HG02970 (cell line): ENCODE measurements around the gene BAIAP2.

Experiments used
- ATAC-seq: cut with Tn5 transposase; IDR thresholded peaks from one replicate; pipeline ENCODE4 v1.9.1; 2021; ENCODE audit warnings: mild to moderate bottlenecking, moderate library complexity, moderate number of reproducible peaks; ENCODE audit not compliant: unreplicated experiment, low FRiP score

BAIAP2 gene

GRCh38 chr17:81120149-81120484 lies 85.2 kb downstream of the BAIAP2 start:
- no peak for ATAC-seq

DNA sequence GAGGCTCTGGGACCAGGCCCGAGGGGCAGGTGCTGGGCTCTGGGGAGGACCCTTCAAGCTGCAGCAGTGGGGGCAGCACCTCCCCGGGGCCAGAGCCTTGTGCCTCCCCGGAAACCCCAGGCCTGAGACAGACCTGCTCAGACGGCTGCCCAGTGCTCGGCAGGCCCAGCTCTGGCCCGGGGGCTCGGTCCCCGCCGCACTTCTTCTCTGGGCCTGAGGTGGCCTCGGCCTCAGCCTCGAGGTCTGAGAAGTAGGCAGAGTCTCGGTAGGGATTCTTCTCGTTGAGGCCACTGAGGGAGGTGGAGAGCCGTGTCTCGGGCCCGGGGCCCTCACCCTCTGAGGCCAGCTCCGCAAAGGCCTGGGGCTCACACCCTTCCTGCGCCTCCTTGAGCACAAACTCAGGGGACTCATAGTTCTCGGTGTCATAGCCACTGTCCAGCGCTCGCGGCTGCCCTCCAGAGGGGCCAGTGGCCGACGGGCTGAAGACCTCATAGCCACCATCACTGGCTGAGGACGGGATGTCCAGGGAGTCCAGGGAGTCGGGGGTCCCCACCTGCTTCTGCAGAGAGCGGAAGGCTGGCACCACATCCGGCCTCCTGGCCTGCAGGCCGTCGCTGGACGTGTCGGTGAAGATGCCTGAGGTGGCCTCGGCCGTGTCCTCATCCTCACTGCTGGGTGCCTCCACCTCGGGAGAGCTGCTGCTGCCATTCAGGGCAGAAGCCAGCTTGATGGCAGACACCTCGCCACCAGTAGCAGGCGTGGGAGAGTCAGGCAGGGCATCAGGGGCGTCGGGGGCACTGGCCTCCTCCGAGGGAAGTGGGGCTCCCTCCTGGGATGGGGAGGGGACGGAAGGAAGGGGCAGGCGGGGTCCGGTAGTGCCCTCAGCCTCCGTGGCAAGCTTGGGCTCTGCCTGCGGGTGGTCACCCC lies 86.0 kb downstream of the BAIAP2 start:
- no peak for ATAC-seq

DNA sequence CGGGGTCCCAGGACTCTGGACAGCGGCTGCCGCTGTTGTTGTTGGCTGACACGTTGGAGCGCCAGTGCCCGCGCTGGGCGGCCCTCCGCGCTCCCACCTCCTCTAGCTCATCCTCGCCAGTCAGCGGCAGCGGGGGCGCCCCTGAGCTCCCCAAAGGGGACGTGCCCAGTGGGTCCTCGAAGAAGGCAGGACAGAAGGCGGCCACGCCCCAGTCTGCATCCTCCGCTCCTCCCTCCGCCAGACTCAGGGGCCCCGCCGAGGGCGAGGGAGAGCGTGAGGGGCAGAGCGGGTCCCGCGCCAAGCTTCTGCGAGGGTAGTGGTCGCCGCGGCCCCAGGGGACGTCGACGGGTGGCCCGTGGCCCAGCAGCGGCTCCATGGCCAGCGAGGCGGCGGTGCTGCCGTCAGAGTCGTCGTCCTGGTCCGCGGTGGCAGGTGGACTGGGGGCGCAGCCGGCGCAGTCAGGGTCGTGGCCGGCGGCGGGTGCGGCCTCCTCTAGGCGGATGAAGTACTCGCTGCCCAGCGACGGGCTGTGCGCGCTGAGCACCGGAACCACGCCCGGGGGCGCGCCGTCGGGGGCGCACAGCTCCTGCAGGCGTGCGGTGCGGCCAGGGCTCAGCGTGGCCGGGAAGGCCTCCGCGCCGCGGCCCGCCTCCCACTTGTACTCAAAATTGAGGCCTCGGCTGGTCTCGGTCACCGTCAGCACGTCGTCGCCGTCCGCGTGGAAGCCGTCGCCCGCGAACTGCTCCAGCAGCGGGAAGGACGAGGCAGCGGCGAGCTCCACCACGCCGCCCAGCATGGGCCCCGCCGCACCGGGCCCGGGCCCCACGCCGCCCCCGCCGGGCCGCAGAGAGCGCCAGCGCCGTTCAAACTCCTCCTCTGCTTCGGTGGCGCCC lies 87.1 kb downstream of the BAIAP2 start:
- ATAC-seq = no peak

- no peak for ATAC-seq
Measured at GRCh38 chr17:81123052-81124048, 88.4 kb downstream of the BAIAP2 start.

DNA sequence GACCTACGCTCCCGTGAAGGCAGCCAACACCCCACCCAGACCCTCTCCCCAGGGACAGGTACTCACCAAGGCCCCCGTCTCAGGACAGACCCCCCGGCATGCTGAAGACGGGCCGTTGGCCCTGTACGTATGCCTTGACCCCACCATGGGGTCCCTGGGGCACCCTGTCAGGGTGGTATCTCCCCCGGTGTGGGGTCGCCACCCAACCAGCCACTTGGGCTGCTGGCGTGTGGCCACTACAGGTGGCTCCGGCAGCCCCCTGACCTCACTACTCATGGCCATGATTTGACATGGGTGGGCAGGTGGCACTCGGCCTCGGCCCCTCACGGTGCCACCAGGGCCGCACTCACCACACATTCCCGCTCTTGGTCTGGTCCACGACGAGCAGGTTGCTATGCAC lies 89.4 kb downstream of the BAIAP2 start:
- ATAC-seq = no peak

DNA sequence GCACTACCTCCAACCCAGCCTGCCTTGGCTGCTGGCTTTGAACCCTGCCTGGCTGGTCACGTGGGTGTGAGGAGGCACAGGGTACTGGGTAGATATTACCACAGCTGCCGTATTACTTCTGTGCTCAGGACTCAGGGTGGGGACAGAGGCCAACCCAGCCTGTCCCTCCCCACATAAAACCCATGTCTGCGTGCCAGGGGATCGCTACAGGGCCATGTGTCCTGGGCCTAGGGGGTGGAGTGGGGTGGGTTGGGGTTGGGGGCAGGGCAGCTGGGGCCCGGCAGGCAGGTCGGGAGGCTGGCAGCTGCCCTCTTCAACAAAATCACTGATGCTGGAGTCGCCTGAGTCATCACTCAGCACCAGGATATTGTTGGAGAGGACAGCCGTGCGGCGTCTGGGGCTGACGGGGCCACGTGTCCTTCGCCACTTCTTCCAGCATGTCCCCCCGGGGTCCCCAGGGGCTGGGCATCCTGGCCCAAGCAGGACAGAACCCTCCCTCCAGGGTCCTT lies 90.7 kb downstream of the BAIAP2 start:
- no peak for ATAC-seq

- no peak for ATAC-seq
Measured at GRCh38 chr17:81126281-81127132, 91.6 kb downstream of the BAIAP2 start.

DNA sequence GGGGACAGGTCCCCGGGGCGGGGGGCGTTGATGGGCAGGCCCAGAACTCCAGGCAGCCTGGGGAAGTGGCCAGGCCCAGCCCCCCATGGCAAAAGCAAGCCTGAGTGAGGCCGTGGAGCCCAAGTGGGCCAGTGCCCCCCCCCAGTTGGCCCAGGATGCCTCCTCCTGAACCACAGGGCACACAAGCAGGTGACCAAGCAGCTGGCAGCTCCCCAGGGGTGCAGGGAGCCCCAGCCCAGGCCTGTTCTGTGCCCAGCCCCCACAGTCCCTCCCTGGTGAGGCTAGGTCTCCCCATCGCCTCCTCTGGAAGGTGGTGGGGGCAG lies 92.1 kb downstream of the BAIAP2 start:
- no peak for ATAC-seq

GRCh38 chr17:81127526-81128177 lies 92.7 kb downstream of the BAIAP2 start:
- ATAC-seq = no peak

- ATAC-seq = no peak
Measured at GRCh38 chr17:81128338-81128737, 93.4 kb downstream of the BAIAP2 start.

DNA sequence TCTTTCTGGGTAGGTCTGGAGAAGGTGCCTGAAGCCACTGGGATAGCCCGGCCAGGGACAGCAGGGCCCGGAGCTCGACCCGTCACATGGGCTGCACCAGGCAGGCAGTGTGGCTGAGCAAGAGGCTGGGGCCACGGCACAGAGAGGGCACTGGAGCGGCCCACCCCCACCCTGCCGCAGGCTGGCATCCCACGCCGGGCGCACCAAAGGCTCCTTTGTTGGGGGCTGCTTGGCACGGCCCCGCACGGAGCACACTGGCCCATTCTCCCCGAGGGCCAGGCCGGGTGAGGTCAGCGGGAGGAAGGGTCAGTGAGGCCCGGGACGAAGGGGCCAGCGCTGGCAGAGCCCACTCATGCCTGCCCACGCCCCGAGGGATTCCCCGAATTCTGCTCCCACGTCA lies 93.8 kb downstream of the BAIAP2 start:
- no peak for ATAC-seq

GRCh38 chr17:81129289-81129688 lies 94.3 kb downstream of the BAIAP2 start:
- no peak for ATAC-seq

- ATAC-seq = no peak
Measured at GRCh38 chr17:81129711-81130367, 94.9 kb downstream of the BAIAP2 start.

DNA sequence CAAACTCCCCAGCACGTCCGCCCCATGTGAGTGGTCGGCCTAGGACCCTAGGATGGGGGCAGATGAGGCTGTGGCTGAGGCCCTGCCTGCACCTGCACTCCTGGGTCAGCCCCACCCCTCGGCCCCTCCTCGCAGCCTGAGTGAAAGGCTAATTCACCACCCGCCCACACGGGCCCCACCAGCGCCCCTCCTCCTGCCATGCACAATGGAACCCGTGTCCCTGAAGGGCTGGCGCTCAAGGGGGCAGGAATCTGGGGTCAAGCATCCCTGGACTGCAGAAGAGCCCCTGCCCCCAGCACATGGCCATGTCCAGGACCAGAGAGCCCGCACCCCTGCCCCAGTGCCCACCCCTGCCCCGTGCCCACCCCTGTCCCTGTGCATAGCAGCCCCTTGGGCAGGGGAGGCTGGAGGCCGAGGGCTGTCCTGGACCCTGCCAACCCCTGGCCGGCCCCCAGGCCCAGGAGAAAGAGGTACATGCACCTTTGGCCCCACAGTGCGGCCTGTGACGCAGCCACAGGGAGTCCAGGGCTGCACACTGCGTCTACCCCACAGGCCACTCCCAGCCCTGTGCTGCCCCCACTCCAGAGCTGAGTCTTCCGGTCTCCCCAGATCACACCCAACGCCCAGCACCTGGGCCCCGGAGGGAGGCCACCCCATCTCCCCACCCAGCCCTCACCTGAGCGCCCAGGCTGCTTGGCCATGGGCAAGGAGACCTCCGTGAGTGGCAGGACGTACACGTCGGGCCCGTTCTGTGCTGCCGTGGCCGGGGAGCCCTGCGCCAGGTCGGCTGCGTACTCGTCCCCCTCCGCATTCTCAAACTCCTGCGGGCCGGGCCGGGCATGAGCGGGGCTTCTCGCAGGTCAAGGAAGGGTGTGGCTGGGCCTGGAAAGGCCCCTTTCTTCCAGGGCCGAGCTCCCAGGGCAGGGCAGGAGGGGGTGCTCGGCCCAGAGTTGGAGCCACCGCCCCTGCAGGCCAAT lies 95.7 kb downstream of the BAIAP2 start:
- ATAC-seq = no peak

GRCh38 chr17:81131486-81132196 lies 96.7 kb downstream of the BAIAP2 start:
- no peak for ATAC-seq

- ATAC-seq = no peak
Measured at GRCh38 chr17:81132197-81132540, 97.2 kb downstream of the BAIAP2 start.
